WI38 (cell line): ENCODE data around the gene UGT3A2.
"Not testable (repeated sequence)": the region's sequence is repeated elsewhere in the genome, so short reads cannot be mapped to it uniquely, and the experiment has no call there.

Source experiments
- H3K4me3 ChIP-seq: 2 replicates; pipeline ENCODE4 v1.5.1; 2011; ENCODE audit warnings: low read depth, mild to moderate bottlenecking, control low read depth, low read length
- TF ChIP-seq, protein P1 (sequence below): IDR thresholded peaks from 2 replicates; pipeline ENCODE4 v1.5.1; 2012; ENCODE audit warnings: low read depth, mild to moderate bottlenecking, control low read depth, low read length

The UGT3A2 gene

GRCh38 chr5:36035696-36036095 is 31.0 kb downstream of the UGT3A2 start:
- H3K4me3 ChIP-seq: no peak overlapping the region
- TF ChIP-seq, protein P1, sequence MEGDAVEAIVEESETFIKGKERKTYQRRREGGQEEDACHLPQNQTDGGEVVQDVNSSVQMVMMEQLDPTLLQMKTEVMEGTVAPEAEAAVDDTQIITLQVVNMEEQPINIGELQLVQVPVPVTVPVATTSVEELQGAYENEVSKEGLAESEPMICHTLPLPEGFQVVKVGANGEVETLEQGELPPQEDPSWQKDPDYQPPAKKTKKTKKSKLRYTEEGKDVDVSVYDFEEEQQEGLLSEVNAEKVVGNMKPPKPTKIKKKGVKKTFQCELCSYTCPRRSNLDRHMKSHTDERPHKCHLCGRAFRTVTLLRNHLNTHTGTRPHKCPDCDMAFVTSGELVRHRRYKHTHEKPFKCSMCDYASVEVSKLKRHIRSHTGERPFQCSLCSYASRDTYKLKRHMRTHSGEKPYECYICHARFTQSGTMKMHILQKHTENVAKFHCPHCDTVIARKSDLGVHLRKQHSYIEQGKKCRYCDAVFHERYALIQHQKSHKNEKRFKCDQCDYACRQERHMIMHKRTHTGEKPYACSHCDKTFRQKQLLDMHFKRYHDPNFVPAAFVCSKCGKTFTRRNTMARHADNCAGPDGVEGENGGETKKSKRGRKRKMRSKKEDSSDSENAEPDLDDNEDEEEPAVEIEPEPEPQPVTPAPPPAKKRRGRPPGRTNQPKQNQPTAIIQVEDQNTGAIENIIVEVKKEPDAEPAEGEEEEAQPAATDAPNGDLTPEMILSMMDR: no peak

- not testable (repeated sequence) for H3K4me3 ChIP-seq
These were observed 32.0 kb downstream of the UGT3A2 start for GRCh38 chr5:36034536-36035134.

DNA sequence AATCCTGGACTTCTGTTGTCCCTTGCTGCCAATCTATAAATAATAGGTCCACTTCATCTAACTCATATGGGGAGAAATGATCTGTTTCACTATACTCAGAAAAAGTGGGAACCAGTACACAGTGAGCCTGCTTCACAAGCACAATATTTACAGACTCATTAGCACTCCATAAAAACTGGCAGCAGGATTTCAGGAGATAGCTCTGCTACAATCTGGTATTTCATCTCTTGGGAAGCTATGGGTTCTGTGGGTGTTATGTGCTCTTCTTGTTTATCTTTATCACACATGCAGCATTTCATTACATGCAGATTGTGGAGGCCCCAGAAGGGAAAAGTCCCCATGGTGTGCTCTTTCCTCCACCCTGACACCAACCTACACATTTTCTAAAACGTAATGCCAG is 33.2 kb downstream of the UGT3A2 start:
- TF ChIP-seq, protein P1: no peak
- no peak overlapping the region for H3K4me3 ChIP-seq

DNA sequence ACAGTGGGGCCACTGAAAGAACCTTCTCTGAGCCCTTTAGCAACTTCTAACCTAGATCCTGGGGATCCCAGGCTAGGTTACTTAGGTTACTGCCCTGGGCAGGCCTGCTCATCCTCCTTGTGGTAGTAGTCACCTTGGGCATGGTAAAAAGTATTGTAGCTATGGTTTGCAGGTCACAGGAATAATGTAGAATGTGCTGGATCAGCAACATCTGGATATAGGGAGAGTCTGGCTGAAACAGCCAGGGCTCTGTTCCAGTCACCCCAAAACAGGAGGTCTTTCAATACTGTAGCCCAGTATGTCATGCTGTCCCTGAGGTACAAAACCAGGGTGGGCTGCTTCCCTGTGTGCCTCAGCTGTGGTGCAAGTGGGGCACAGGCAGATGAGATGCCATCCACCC is 33.6 kb downstream of the UGT3A2 start:
- TF ChIP-seq, protein P1: no peak

DNA sequence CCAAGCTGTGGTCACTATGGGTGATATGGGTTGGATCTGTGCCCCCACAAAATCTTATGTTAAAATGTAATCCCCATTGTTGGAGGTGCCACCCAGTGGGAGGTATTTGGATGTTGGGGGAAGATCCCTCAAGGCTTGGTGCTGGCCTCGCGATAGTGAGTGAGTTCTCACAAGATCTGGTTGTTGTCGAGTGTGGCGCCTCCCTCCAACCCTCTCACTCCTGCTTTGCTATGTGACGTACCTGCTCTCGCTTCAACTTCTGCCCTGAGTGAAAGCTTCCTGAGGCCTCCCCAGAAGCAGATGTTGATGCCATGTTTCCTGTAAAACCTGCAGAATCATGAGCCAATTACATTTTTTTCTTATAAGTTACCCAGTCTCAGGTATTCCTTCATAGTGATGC is 35.5 kb downstream of the UGT3A2 start:
- TF ChIP-seq, protein P1: no peak
- H3K4me3 ChIP-seq: no peak overlapping the region

More for the DNA sequence above, 33.6 kb downstream of the UGT3A2 start:
- no peak overlapping the region for H3K4me3 ChIP-seq

- TF ChIP-seq, protein P1: no peak
- no peak overlapping the region for H3K4me3 ChIP-seq
These were observed 36.8 kb downstream of the UGT3A2 start for GRCh38 chr5:36029914-36030313.

GRCh38 chr5:36028816-36029465 is 37.7 kb downstream of the UGT3A2 start:
- TF ChIP-seq, protein P1: no peak

More at GRCh38 chr5:36028816-36029465, 37.7 kb downstream of the UGT3A2 start:
- H3K4me3 ChIP-seq: no peak overlapping the region
